Nephron (organoid): ENCODE data around the gene OR5AU1.

Experiments used
- H3K27ac Mint-ChIP-seq, 3 experiments: 2 replicates each; pipeline ENCODE4 v1.8.0; 2020; ENCODE audit warnings: mixed read lengths in 3 of 3, mild to moderate bottlenecking in 2 of 3, moderate library complexity in 1 of 3
- H3K27me3 Mint-ChIP-seq: 2 replicates; pipeline ENCODE4 v1.8.0; 2021; ENCODE audit warnings: low read depth, mild to moderate bottlenecking, moderate library complexity, mixed read lengths
- H3K36me3 Mint-ChIP-seq: 2 replicates; pipeline ENCODE4 v1.8.0; 2020; ENCODE audit warnings: low read depth, mixed read lengths
- H3K4me1 Mint-ChIP-seq: 2 replicates; pipeline ENCODE4 v1.8.0; 2020; ENCODE audit warnings: mixed read lengths
- H3K4me3 Mint-ChIP-seq, 3 experiments: 2 replicates each; pipeline ENCODE4 v1.8.0; 2020; ENCODE audit warnings: mild to moderate bottlenecking in 3 of 3, mixed read lengths in 3 of 3, moderate library complexity in 2 of 3
- H3K9me3 Mint-ChIP-seq: 2 replicates; pipeline ENCODE4 v1.8.0; 2020; ENCODE audit warnings: mixed read lengths
- TF ChIP-seq, protein P1 (sequence below), 3 experiments: fragments of 200-600 bp; sonication (generic); IDR thresholded peaks; one replicate each; pipeline ENCODE4 v1.5.0; 2021; ENCODE audit warnings: antibody characterized with exemption in 3 of 3; ENCODE audit not compliant: unreplicated experiment in 3 of 3

Gene OR5AU1

DNA sequence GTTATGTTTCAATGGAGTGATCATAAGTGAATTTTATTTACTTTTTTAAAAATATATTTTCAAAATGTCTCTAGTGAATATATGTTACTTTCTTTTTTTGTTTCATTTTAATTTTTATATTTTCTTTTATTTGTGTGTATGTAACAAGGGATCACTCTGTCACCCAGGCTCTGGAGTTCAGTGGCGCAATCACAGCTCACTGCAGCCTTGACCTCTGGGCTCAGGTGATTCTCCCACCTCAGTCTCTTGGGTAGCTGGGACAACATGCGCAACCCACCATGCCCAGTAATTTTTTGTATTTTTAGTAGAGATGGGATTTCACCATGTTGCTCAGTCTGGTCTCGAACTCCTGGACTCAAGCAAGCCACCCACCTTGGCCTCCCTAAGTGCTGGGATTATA lies 36.9 kb downstream of the OR5AU1 start:
- no peaks in the 10 kb centered on the region for H3K4me1 Mint-ChIP-seq

DNA sequence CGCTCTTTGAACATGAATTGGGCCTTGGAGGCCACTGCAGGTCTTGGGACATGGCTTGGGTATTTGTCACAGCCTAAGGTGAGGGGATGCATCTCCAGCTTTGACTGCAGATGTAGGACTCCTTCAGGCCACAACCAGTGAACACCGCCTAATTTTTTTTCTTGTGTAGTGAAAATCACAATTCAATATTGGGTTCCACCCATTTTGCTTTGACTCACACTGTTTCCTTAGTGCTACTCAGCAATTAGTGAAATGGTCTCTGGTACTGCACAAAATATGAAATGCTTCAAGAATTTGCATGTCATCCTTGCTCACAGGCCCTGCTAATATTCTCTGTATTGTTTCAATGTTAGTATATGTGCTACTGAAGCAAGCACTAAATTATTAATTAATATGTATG lies 42.5 kb downstream of the OR5AU1 start:
- Mint-ChIP-seq H3K4me3 (no peak overlapping the region), H3K36me3 (no peaks in the 10 kb centered on the region), H3K9me3 (no peaks in the 10 kb centered on the region)

More for the DNA sequence above, 36.9 kb downstream of the OR5AU1 start:
- H3K27me3 Mint-ChIP-seq: no peaks in the 10 kb centered on the region
- H3K27ac Mint-ChIP-seq: no peak overlapping the region
- H3K4me3 Mint-ChIP-seq: no peak overlapping the region
- no peaks in the 10 kb centered on the region for H3K9me3 Mint-ChIP-seq
- TF ChIP-seq, protein P1, sequence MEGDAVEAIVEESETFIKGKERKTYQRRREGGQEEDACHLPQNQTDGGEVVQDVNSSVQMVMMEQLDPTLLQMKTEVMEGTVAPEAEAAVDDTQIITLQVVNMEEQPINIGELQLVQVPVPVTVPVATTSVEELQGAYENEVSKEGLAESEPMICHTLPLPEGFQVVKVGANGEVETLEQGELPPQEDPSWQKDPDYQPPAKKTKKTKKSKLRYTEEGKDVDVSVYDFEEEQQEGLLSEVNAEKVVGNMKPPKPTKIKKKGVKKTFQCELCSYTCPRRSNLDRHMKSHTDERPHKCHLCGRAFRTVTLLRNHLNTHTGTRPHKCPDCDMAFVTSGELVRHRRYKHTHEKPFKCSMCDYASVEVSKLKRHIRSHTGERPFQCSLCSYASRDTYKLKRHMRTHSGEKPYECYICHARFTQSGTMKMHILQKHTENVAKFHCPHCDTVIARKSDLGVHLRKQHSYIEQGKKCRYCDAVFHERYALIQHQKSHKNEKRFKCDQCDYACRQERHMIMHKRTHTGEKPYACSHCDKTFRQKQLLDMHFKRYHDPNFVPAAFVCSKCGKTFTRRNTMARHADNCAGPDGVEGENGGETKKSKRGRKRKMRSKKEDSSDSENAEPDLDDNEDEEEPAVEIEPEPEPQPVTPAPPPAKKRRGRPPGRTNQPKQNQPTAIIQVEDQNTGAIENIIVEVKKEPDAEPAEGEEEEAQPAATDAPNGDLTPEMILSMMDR (IDR thresholded peaks at IDR 0.05; ENCODE audit: unreplicated experiment in 3 of 3): no peak
- H3K36me3 Mint-ChIP-seq: no peaks in the 10 kb centered on the region

DNA sequence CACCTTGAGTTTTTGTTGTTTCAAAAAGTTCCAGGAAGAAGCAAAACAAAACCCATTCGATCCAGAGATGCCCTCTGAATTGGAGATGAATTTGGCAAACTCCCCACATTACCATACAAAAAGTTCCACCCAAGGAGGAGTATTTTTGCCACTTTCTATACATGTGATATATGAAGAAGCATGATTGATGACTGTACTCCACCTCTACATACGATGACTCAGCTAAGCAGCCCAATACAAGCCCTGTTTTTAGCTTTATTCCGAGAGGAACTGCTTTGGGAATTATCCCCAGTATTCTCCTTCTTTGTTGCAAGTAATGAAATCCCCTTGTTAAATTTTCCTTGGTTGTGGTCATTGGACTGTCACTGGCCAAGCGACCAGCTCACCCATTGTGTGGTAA lies 43.6 kb downstream of the OR5AU1 start:
- peaks cover 21% of the 10 kb centered on the region for H3K4me1 Mint-ChIP-seq
- no peak overlapping the region for H3K27ac Mint-ChIP-seq
- TF ChIP-seq, protein P1 (IDR thresholded peaks at IDR 0.05; ENCODE audit: unreplicated experiment in 3 of 3): no peak
- no peaks in the 10 kb centered on the region for H3K9me3 Mint-ChIP-seq
- H3K36me3 Mint-ChIP-seq: no peaks in the 10 kb centered on the region
- H3K4me3 Mint-ChIP-seq: no peak overlapping the region
- H3K27me3 Mint-ChIP-seq: no peaks in the 10 kb centered on the region

More for the DNA sequence above, 42.5 kb downstream of the OR5AU1 start:
- Mint-ChIP-seq H3K27ac (no peak overlapping the region), H3K4me1 (peaks cover 12% of the 10 kb centered on the region), H3K27me3 (no peaks in the 10 kb centered on the region)
- TF ChIP-seq, protein P1 (IDR thresholded peaks at IDR 0.05; ENCODE audit: unreplicated experiment in 3 of 3): no peak

DNA sequence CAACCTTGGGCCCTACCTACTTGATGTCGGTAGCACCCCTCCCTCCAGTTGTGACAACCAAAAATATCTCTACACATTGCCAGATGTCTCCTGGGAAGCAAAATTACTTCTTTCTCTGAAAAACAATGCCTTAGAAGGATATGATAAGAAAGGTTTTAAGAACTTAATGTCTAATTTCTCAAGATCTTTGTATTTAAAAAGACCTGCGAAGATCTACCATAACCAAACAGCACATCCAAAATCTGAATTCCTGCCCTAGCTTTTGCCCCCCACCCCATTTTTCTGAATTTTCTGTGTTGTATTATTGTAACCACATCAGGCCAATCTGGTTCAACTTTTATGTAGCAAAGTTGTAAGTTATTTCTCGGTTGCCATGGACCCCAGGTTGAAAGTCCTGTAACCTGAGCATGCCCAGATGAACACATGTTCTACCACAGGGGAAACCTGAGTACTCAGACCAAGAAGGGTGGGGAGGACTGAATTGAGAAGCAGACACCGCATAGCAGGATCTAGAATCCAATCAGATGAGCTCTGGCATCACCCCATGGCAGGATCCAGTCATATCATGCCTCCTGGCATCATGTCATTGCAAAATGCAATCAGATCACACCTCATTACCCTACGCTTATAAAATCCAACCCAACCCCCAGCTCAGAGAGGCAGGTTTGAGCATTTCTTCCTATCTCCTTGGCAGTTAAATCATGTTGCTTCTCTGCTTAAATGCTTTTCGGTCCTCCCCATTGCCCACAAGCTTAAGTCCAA lies 46.3 kb downstream of the OR5AU1 start:
- TF ChIP-seq, protein P1 (IDR thresholded peaks at IDR 0.05; ENCODE audit: unreplicated experiment in 3 of 3): no peak
- Mint-ChIP-seq H3K36me3 (no peaks in the 10 kb centered on the region), H3K4me1 (peaks cover 40% of the 10 kb centered on the region), H3K27me3 (no peaks in the 10 kb centered on the region), H3K9me3 (no peaks in the 10 kb centered on the region), H3K4me3 (peak overlapping the region in 1 of 3 experiments; percentile 2), H3K27ac (peak overlapping the region; percentile 52 to 90 (median 55))

DNA sequence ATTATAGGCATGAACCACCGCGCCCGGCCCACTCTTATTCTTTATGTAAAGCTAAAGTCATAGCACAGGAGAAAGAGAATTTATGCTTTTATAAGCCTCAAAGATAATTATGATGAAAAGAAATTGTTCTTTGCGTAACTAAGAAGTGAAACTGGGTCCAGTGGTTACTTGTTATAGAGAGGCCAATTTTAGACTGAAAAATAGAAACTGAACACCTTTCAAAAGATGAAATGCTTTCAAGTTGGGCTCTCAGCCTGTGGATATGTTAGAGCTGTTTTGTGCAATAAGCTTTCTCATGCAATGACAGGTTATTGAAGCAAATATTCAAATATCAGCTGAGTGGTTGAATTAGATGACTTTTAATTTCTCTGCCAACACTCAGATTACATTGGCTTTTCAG lies 47.1 kb downstream of the OR5AU1 start:
- TF ChIP-seq, protein P1 (IDR thresholded peaks at IDR 0.05; ENCODE audit: unreplicated experiment in 3 of 3): no peak
- H3K36me3 Mint-ChIP-seq: no peaks in the 10 kb centered on the region
- H3K27ac Mint-ChIP-seq: peak overlapping the region in 2 of 3 experiments; percentile 55 to 96
- H3K9me3 Mint-ChIP-seq: no peaks in the 10 kb centered on the region
- H3K4me1 Mint-ChIP-seq: peaks cover 43% of the 10 kb centered on the region
- H3K4me3 Mint-ChIP-seq: no peak overlapping the region
- no peaks in the 10 kb centered on the region for H3K27me3 Mint-ChIP-seq

DNA sequence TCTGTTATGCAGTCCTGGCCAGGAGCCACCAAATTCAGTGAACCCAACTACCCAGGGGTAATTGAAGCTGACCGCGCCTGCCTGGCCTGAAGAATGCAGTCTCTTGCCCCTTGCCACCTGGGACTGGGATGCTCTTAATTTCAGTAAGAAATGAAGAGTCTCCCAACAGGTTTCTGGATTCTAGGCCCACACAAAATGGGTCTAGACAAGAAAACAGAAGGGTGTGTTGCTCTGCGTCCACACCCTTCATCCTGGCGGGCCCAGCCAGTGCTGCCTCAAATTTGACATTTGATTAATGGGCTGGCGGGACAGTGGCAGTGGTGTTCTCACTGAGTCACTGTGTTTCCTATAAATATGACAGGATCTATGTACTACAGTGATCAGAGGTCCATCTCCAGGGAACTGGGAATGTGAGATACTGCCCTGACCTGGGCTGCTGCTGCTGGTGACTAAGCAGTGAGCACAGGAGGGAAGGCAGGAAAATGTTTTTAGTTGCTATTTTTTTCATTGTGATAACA lies 48.5 kb downstream of the OR5AU1 start:
- no peaks in the 10 kb centered on the region for H3K36me3 Mint-ChIP-seq
- peak overlapping the region; percentile 93 to 97 (median 96) for H3K27ac Mint-ChIP-seq
- no peaks in the 10 kb centered on the region for H3K9me3 Mint-ChIP-seq
- H3K4me1 Mint-ChIP-seq: peaks cover 54% of the 10 kb centered on the region
- H3K27me3 Mint-ChIP-seq: no peaks in the 10 kb centered on the region
- H3K4me3 Mint-ChIP-seq: peak overlapping the region; percentile 62 to 78 (median 74)
- TF ChIP-seq, protein P1 (IDR thresholded peaks at IDR 0.05; ENCODE audit: unreplicated experiment in 3 of 3): no peak
